ENCODE data around the gene AIRE. TPM values are rescaled to one million over a fixed set of nuclear protein-coding genes. Genes with fewer than 3 reads are reported as not detected.

The AIRE gene
- total and polyA plus RNA-seq, 2 of the 13 experiments (the other 11 are each of a cell fraction or from before 2014, with no cell fraction given): not detected

- TF ChIP-seq HNF1B (CRISPR knock-in tag; IDR thresholded peaks at IDR 0.05): no peak; the same call in 1 of the 2 replicates
- no peak for TF ChIP-seq USF2 (IDR thresholded peaks at IDR 0.05; ENCODE audit: low read depth, low read length)
- TF ChIP-seq USF2 (CRISPR knock-in tag; IDR thresholded peaks at IDR 0.05; ENCODE audit: borderline replicate concordance): no peak
- TF ChIP-seq NR2F1 (CRISPR knock-in tag; IDR thresholded peaks at IDR 0.05): no peak
- no peak for TF ChIP-seq PHF8 (CRISPR knock-in tag; IDR thresholded peaks at IDR 0.05)
- TF ChIP-seq MBD4 (IDR thresholded peaks at IDR 0.05; ENCODE audit: borderline replicate concordance, low read length): no peak
- TF ChIP-seq RAD21 (CRISPR knock-in tag; IDR thresholded peaks at IDR 0.05): peak; percentile 82
- peak; percentile 60 for TF ChIP-seq SMC3 (IDR thresholded peaks at IDR 0.05; ENCODE audit: low read length)
- TF ChIP-seq, protein P1, sequence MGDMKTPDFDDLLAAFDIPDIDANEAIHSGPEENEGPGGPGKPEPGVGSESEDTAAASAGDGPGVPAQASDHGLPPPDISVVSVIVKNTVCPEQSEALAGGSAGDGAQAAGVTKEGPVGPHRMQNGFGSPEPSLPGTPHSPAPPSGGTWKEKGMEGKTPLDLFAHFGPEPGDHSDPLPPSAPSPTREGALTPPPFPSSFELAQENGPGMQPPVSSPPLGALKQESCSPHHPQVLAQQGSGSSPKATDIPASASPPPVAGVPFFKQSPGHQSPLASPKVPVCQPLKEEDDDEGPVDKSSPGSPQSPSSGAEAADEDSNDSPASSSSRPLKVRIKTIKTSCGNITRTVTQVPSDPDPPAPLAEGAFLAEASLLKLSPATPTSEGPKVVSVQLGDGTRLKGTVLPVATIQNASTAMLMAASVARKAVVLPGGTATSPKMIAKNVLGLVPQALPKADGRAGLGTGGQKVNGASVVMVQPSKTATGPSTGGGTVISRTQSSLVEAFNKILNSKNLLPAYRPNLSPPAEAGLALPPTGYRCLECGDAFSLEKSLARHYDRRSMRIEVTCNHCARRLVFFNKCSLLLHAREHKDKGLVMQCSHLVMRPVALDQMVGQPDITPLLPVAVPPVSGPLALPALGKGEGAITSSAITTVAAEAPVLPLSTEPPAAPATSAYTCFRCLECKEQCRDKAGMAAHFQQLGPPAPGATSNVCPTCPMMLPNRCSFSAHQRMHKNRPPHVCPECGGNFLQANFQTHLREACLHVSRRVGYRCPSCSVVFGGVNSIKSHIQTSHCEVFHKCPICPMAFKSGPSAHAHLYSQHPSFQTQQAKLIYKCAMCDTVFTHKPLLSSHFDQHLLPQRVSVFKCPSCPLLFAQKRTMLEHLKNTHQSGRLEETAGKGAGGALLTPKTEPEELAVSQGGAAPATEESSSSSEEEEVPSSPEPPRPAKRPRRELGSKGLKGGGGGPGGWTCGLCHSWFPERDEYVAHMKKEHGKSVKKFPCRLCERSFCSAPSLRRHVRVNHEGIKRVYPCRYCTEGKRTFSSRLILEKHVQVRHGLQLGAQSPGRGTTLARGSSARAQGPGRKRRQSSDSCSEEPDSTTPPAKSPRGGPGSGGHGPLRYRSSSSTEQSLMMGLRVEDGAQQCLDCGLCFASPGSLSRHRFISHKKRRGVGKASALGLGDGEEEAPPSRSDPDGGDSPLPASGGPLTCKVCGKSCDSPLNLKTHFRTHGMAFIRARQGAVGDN (CRISPR knock-in tag; IDR thresholded peaks at IDR 0.05): no peak
- TF ChIP-seq ZNF530 (CRISPR knock-in tag; IDR thresholded peaks at IDR 0.05; ENCODE audit: low read depth): no peak
These were observed 18.0 kb upstream of the AIRE start (continued) for GRCh38 chr21:44267655-44268142.

All from HepG2 (cell line).